T follicular helper cell (primary cell): ENCODE data around the gene NUDT3.
"Not testable (repeated sequence)": the region's sequence is repeated elsewhere in the genome, so short reads cannot be mapped to it uniquely, and the experiment has no call there.

Experiments
- DNase-seq: peaks from one replicate; pipeline ENCODE4 v3.0.0-alpha.2; 2020; ENCODE audit warnings: low read depth

Gene NUDT3

GRCh38 chr6:34252395-34252794, 140.1 kb downstream of the NUDT3 start:
- not testable (repeated sequence) for DNase-seq

- DNase-seq: no peak
Observed at GRCh38 chr6:34249469-34250261, 142.8 kb downstream of the NUDT3 start.

GRCh38 chr6:34248727-34249468, 143.6 kb downstream of the NUDT3 start, which contains the start of gene SMIM29:
TSS of gene SMIM29 (minus strand) at chr6:34249006. CDS start at chr6:34247791, 1,215 bp downstream.
- peak; percentile 97 for DNase-seq

GRCh38 chr6:34248198-34248726, 144.2 kb downstream of the NUDT3 start:
- DNase-seq: peak; percentile 34

- DNase-seq: no peak
Observed at GRCh38 chr6:34247481-34248197, 144.8 kb downstream of the NUDT3 start.

- peak; percentile 31 for DNase-seq
Observed at GRCh38 chr6:34246563-34247391, 145.7 kb downstream of the NUDT3 start.

GRCh38 chr6:34246249-34246562, 146.3 kb downstream of the NUDT3 start:
- no peak for DNase-seq

GRCh38 chr6:34245761-34246140, 146.7 kb downstream of the NUDT3 start:
- not testable (repeated sequence) for DNase-seq

GRCh38 chr6:34245032-34245760, 147.3 kb downstream of the NUDT3 start:
- DNase-seq: not testable (repeated sequence)

- DNase-seq: no peak
Observed at GRCh38 chr6:34243901-34244884, 148.3 kb downstream of the NUDT3 start.

GRCh38 chr6:34243131-34243771, 149.2 kb downstream of the NUDT3 start:
- no peak for DNase-seq

- DNase-seq: no peak
Observed at GRCh38 chr6:34242252-34243130, 150.0 kb downstream of the NUDT3 start.

GRCh38 chr6:34241351-34242215, 150.9 kb downstream of the NUDT3 start:
- no peak for DNase-seq

GRCh38 chr6:34240329-34241248, 151.9 kb downstream of the NUDT3 start:
- DNase-seq: no peak

GRCh38 chr6:34239893-34240292, 152.6 kb downstream of the NUDT3 start:
- DNase-seq: no peak

- no peak for DNase-seq
Observed at GRCh38 chr6:34239500-34239825, 153.0 kb downstream of the NUDT3 start.
